Gastroesophageal sphincter (tissue), 4 donors: ENCODE data around the gene FHL3. TPM values are rescaled to one million over a fixed set of nuclear protein-coding genes. Genes with fewer than 3 reads are reported as not detected.
"Not testable (repeated sequence)": the region's sequence is repeated elsewhere in the genome, so short reads cannot be mapped to it uniquely, and the experiment has no call there.

Source experiments
- ATAC-seq: fragments of 150-250 bp; one replicate; pipeline ENCODE4 v1.9.1; 2016; ENCODE audit warnings: mild to moderate bottlenecking, moderate library complexity
- H3K27ac ChIP-seq, 4 donors: fragments of 200-600 bp; sonication (generic) in 3 of 4; 1 replicate in 3 of 4; 2 replicates in 1 of 4; pipeline ENCODE4 v1.5.1; 2016 to 2019
- H3K27me3 ChIP-seq: fragments of 200-600 bp; sonication (generic); one replicate; pipeline ENCODE4 v1.5.1; 2019
- H3K36me3 ChIP-seq, 2 donors: fragments of 200-600 bp; sonication (generic); one replicate each; pipeline ENCODE4 v1.5.1; 2019; ENCODE audit warnings: control low read depth in 1 of 2
- H3K4me1 ChIP-seq, 3 donors: fragments of 200-600 bp; sonication (generic); 1 replicate in 2 of 3; 2 replicates in 1 of 3; pipeline ENCODE4 v1.5.1; 2016 to 2019; ENCODE audit warnings: control low read depth in 2 of 3
- H3K4me3 ChIP-seq, 2 donors: fragments of 200-600 bp; sonication (generic); one replicate each; pipeline ENCODE4 v1.5.1; 2019; ENCODE audit warnings: mild to moderate bottlenecking in 1 of 2, moderate library complexity in 1 of 2
- H3K9me3 ChIP-seq, 3 donors: fragments of 200-600 bp; sonication (generic); one replicate each; pipeline ENCODE4 v1.5.1; 2017 to 2019; ENCODE audit warnings: control low read depth in 2 of 3
- EP300 ChIP-seq: sonication (generic); formaldehyde crosslinking; IDR thresholded peaks from one replicate; pipeline ENCODE4 v1.6.1; 2017; ENCODE audit warnings: antibody characterized with exemption, mild to moderate bottlenecking
- POLR2A ChIP-seq, 2 donors: fragments of 450-650 bp; IDR thresholded peaks; one replicate each; pipeline ENCODE4 v1.6.1; 2017; ENCODE audit warnings: antibody characterized with exemption in 2 of 2, mild to moderate bottlenecking in 2 of 2, moderate library complexity in 1 of 2
- POLR2AphosphoS5 ChIP-seq: sonication (generic); formaldehyde crosslinking; IDR thresholded peaks from one replicate; pipeline ENCODE4 v1.6.1; 2017; ENCODE audit warnings: antibody characterized with exemption
- WGBS, 2 donors: methylation state at CpG; one replicate each; pipeline ENCODE4 v1.1.5; 2018; ENCODE audit warnings: low coverage in 1 of 2; 5-methylcytosine and 5-hydroxymethylcytosine counted together
- total RNA-seq, 4 donors: library from RNA; depleted of rRNA; stranded (reverse); fragments of >200 nt; gene quantifications; one replicate each; pipeline ENCODE4 v1.1.0, GENCODE V29; 2016
- TF ChIP-seq, protein P1 (sequence below), 4 experiments: fragments of 200-600 bp in 2 of 4; fragments of 450-650 bp in 2 of 4; sonication (generic) in 1 of 4; IDR thresholded peaks; one replicate each; pipeline ENCODE4 v1.5.1; 2017 to 2019; ENCODE audit warnings: antibody characterized with exemption in 4 of 4, mild to moderate bottlenecking in 2 of 4, moderate library complexity in 2 of 4

Gene FHL3
- total RNA-seq, 4 donors from 2014 or later = 25.8 to 58.4 (median 30.6) TPM

DNA sequence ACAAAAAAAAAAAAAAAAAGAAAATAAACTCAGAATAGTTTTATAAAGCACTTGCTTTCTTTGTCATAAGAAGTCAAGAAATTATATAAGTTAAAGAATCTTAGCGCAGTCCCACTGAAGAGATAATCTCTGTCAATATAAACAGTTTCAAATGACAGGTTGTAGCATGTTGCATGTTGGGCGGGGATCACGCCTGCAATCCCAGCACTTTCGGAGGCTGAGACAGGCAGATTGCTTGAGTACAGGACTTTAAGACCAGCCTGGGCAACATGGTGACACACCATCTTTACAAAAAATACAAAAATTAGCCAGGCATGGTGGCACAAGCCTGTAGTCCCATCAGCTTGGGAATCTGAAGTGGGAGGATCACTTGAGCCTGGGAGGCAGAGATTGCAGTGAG lies 40.0 kb downstream of the FHL3 start:
- no peaks in the 10 kb centered on the region for H3K9me3 ChIP-seq
- ATAC-seq = no peak
- TF ChIP-seq POLR2A (IDR thresholded peaks at IDR 0.05) (no peak), POLR2AphosphoS5 (no peak), EP300 (no peak)
- TF ChIP-seq, protein P1, sequence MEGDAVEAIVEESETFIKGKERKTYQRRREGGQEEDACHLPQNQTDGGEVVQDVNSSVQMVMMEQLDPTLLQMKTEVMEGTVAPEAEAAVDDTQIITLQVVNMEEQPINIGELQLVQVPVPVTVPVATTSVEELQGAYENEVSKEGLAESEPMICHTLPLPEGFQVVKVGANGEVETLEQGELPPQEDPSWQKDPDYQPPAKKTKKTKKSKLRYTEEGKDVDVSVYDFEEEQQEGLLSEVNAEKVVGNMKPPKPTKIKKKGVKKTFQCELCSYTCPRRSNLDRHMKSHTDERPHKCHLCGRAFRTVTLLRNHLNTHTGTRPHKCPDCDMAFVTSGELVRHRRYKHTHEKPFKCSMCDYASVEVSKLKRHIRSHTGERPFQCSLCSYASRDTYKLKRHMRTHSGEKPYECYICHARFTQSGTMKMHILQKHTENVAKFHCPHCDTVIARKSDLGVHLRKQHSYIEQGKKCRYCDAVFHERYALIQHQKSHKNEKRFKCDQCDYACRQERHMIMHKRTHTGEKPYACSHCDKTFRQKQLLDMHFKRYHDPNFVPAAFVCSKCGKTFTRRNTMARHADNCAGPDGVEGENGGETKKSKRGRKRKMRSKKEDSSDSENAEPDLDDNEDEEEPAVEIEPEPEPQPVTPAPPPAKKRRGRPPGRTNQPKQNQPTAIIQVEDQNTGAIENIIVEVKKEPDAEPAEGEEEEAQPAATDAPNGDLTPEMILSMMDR (IDR thresholded peaks at IDR 0.05) = no peak
- H3K27ac ChIP-seq = no peak overlapping the region
- H3K36me3 ChIP-seq = peaks cover 0 to 96% of the 10 kb centered on the region in 2 donors
- 77 to 100% methylated on average over 1 to 4 of the region's 4 CpGs for WGBS, 2 donors
- no peaks in the 10 kb centered on the region for H3K27me3 ChIP-seq
- no peaks in the 10 kb centered on the region for H3K4me1 ChIP-seq
- no peak overlapping the region for H3K4me3 ChIP-seq

DNA sequence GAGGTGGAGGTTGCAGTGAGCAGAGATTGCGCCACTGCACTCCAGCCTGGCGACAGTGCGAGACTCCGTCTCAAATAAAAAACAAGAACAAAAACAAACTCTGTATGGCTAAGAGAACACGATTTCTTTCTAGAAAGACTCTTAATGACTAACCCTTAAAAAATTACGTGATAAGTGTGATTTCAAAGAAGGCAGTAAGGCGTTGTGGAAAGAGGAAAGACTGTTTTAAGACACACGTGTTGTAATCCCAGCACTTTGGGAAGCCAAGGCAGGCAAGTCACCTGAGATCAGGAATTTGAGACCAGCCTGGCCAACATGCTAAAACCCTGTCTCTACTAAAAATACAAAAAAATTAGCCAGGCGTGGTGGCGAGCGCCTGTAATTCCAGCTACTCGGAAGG lies 41.2 kb downstream of the FHL3 start:
- not testable (repeated sequence) for H3K4me1 ChIP-seq, H3K27me3 ChIP-seq, ATAC-seq, H3K4me3 ChIP-seq, H3K27ac ChIP-seq, H3K9me3 ChIP-seq
- peaks cover 0 to 97% of the 10 kb centered on the region in 2 donors for H3K36me3 ChIP-seq
- WGBS, 2 donors = 83 to 88% methylated on average over 8 to 9 of the region's 12 CpGs

DNA sequence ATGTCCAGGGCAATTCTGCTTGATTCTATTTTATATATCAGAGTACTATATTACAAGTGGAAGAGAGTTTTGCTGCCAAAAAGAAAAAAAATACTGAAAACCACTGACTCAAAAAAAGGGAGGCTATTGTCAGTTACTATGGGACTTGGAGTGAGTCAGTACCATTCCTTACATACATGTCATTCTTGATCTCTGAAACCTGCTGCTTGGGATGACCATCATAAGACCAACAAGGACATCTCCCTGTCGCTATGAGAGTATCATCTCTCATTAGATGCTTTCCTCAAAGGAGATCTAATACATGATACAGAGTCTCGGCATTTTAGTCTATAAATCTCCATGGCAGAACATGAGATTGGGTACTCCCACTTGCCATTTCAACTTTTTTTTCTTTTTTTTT lies 46.6 kb downstream of the FHL3 start:
- peaks cover 0 to 76% of the 10 kb centered on the region in 2 donors for H3K36me3 ChIP-seq
- ATAC-seq = no peak
- WGBS, 2 donors = 93 to 94% methylated on average over 2 of the region's 2 CpGs
- no peaks in the 10 kb centered on the region for H3K27me3 ChIP-seq
- no peaks in the 10 kb centered on the region for H3K4me1 ChIP-seq
- no peak overlapping the region for H3K4me3 ChIP-seq
- no peak overlapping the region for H3K27ac ChIP-seq
- H3K9me3 ChIP-seq = no peaks in the 10 kb centered on the region
- TF ChIP-seq, protein P1 (IDR thresholded peaks at IDR 0.05) = no peak
- TF ChIP-seq POLR2AphosphoS5 = no peak
- TF ChIP-seq EP300 = no peak
- no peak for TF ChIP-seq POLR2A (IDR thresholded peaks at IDR 0.05)

DNA sequence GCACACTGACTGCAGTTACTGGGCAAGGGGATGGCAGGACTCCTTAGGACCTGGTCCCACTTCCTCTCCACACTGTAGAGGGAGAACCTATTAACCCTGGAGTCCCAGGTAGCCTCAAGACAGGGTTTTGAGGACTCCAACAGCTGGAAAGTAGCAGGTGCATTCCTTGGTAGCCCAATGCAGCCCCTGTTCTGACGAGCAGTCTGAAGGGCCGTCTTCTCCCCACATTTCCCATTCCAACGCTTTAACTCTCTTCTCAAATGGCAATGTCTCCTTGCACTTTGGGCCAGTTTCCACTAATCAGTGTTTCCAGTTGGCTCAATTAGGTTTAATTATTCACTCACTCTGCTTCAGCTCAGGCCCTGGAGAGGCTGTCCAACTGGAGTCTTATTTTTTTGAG lies 49.6 kb downstream of the FHL3 start:
- no peaks in the 10 kb centered on the region for H3K27me3 ChIP-seq
- ATAC-seq = no peak
- no peaks in the 10 kb centered on the region for H3K9me3 ChIP-seq
- TF ChIP-seq, protein P1 (IDR thresholded peaks at IDR 0.05) = no peak
- TF ChIP-seq POLR2AphosphoS5 = no peak
- no peaks in the 10 kb centered on the region for H3K4me1 ChIP-seq
- 76% methylated on average over 3 of the region's 3 CpGs; no CpG with 5 or more reads in 1 of the 2 donors for WGBS, 2 donors
- H3K4me3 ChIP-seq = no peak overlapping the region
- H3K27ac ChIP-seq = no peak overlapping the region
- H3K36me3 ChIP-seq = peaks cover 0 to 49% of the 10 kb centered on the region in 2 donors

DNA sequence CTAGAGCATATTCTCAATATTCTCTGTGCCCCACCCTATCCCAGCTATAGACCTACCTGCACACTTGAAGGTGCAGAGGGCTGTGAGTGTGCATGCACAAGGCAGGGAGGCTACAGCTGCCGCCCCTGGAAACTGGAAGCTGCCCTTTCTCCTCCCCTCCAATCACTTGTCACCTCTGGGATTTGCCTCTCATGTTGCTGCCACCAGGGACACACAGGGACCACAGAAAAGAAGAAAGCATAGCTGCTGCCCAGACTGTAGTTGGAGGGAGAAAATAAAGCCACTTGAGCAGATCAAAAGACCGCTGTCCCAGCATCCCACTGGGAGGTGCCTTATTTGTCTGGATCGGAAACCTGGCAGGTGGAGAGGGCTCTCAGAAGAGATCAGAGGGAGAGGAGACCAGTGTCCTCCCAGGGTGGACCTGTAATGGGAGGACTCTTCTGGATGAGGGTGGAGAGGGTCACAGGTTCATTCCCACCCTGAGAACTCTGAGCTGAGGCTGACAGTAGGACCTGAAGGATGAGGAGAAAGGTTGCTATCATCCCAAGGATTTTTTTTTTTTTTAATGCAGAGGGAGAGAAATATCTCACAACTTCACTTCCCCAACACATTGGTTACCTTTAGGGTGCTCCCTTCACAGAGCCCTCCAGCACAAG lies 50.9 kb downstream of the FHL3 start:
- H3K9me3 ChIP-seq = no peaks in the 10 kb centered on the region
- no peak overlapping the region for H3K4me3 ChIP-seq
- H3K27ac ChIP-seq = no peak overlapping the region
- ATAC-seq = no peak
- no peak for TF ChIP-seq EP300
- TF ChIP-seq, protein P1 (IDR thresholded peaks at IDR 0.05) = no peak
- no peak for TF ChIP-seq POLR2A (IDR thresholded peaks at IDR 0.05)
- TF ChIP-seq POLR2AphosphoS5 = no peak
- H3K4me1 ChIP-seq = no peaks in the 10 kb centered on the region
- WGBS, 2 donors = 75% methylated on average over 2 of the region's 3 CpGs; no CpG with 5 or more reads in 1 of the 2 donors
- peaks cover 0 to 36% of the 10 kb centered on the region in 2 donors for H3K36me3 ChIP-seq
- H3K27me3 ChIP-seq = no peaks in the 10 kb centered on the region
